Naive B cell (primary cell): ENCODE measurements around the gene TMEM158. TPM values are rescaled to one million over a fixed set of nuclear protein-coding genes. Genes with fewer than 3 reads are reported as not detected.

Source experiments
- ATAC-seq, 2 donors: fragments of 150-1000 bp; cut with Tn5 transposase; 2 replicates each; pipeline ENCODE4 v1.10.0; 2021; ENCODE audit warnings: low read depth in 2 of 2, mild to moderate bottlenecking in 2 of 2, moderate library complexity in 2 of 2
- DNase-seq: peaks from one replicate; pipeline ENCODE4 v3.0.0; 2022
- H3K27ac Mint-ChIP-seq, 6 donors: one replicate each; pipeline ENCODE4 v1.8.0; 2020 to 2022; ENCODE audit warnings: mild to moderate bottlenecking in 6 of 6, mixed read lengths in 6 of 6, moderate library complexity in 5 of 6, inconsistent platforms in 2 of 6
- H3K27me3 Mint-ChIP-seq, 3 donors: one replicate each; pipeline ENCODE4 v1.8.0; 2021 to 2022; ENCODE audit warnings: mixed read lengths in 3 of 3, mild to moderate bottlenecking in 1 of 3
- H3K36me3 Mint-ChIP-seq, 2 donors: one replicate each; pipeline ENCODE4 v1.8.0; 2020 to 2022; ENCODE audit warnings: mixed read lengths in 2 of 2, inconsistent platforms in 1 of 2, mild to moderate bottlenecking in 1 of 2
- H3K4me1 Mint-ChIP-seq, 3 donors: one replicate each; pipeline ENCODE4 v1.8.0; 2020 to 2022; ENCODE audit warnings: mixed read lengths in 3 of 3, inconsistent platforms in 1 of 3, mild to moderate bottlenecking in 1 of 3, moderate library complexity in 1 of 3
- H3K4me3 Mint-ChIP-seq, 8 donors: one replicate each; pipeline ENCODE4 v1.8.0; 2020 to 2022; ENCODE audit warnings: mild to moderate bottlenecking in 8 of 8, mixed read lengths in 8 of 8, moderate library complexity in 8 of 8, inconsistent platforms in 2 of 8
- H3K9me3 Mint-ChIP-seq, 7 donors: one replicate each; pipeline ENCODE4 v1.8.0; 2020 to 2022; ENCODE audit warnings: mixed read lengths in 7 of 7, mild to moderate bottlenecking in 5 of 7, inconsistent platforms in 2 of 7, moderate library complexity in 1 of 7
- polyA plus RNA-seq, 6 donors: library from polyadenylated mRNA; unstranded; fragments of 300-500 nt; fragmentation: Illumina TruSeq; gene quantifications; one replicate each; pipeline ENCODE4 v1.2.3, GENCODE V29; 2021; ENCODE audit warnings: low read depth in 6 of 6

TMEM158 gene
- polyA plus RNA-seq: under 1 TPM in 1 of 6 donors, not detected in 5; 0.17 TPM

GRCh38 chr3:45226206-45226915 lies at the start of gene TMEM158:
TMEM158 (minus strand) TSS chr3:45226287; CDS start chr3:45226027, 260 bp downstream.
- Mint-ChIP-seq H3K4me3 (peak within 1 kb of the TSS; percentile 53 to 90 (median 80)), H3K27me3 (peaks cover 66 to 83% (median 76%) of the 10 kb centered on the region in 3 donors), H3K27ac (peak within 1 kb of the TSS in 1 of 6 donors; percentile 45), H3K9me3 (no peaks in the 10 kb centered on the region), H3K36me3 (no peaks in the 10 kb centered on the region), H3K4me1 (peaks cover 4 to 20% (median 9%) of the 10 kb centered on the region in 3 donors)
- ATAC-seq (peak; percentile 80 to 84), DNase-seq (peak; percentile 38)

GRCh38 chr3:45275006-45275704 lies 49.1 kb upstream of the TMEM158 start:
- Mint-ChIP-seq H3K4me3 (no peak overlapping the region), H3K9me3 (peaks cover 11 to 48% (median 27%) of the 10 kb centered on the region in 7 donors), H3K4me1 (no peaks in the 10 kb centered on the region), H3K27ac (peak overlapping the region in 1 of 6 donors; percentile 49), H3K36me3 (peaks cover 0 to 21% of the 10 kb centered on the region in 2 donors), H3K27me3 (peaks cover 15 to 54% (median 37%) of the 10 kb centered on the region in 3 donors)
- DNase-seq (no peak), ATAC-seq (no peak)

DNA sequence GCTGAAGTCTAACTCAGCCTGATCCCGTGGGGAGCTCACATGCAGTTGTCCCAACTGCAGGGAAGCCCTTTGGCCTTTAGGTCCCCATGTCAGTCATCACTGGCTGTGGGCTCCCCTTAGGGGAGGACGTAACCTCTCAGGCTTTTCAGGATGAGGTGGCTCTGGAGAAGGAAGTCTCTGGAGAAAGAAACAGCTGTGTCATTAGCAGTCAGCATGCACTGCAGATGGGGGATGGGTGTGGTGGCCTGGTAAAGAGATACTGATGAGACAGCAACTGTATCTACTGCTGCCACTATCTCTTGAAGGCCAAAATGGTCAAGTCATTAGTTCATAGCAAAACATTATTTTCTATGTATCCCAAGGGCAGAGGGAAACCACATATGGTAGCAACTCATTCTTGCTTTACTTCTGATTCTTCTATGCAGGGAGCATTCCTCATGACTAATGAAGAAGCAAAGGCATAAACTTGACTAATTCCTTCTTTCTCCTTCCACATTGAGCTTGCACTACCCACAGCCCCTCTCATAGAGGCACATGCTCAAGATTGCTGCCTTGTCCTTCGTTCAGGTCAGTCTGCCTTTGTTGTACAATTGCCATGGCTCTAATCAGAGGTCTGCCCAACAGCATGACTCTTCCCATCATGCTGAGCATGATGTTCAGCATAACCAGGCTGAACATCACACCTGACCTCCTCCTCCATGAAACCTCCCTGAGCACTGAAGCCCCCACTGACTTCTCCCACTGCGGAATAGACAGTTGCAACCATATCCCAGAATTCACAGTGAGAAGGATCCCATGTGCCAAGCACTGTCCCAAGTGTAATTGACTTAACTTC lies 47.8 kb upstream of the TMEM158 start:
- DNase-seq (no peak), ATAC-seq (no peak)
- Mint-ChIP-seq H3K9me3 (peaks cover 6 to 37% (median 22%) of the 10 kb centered on the region in 7 donors), H3K4me3 (no peak overlapping the region), H3K27ac (no peak overlapping the region), H3K4me1 (no peaks in the 10 kb centered on the region), H3K27me3 (peaks cover 20 to 52% (median 44%) of the 10 kb centered on the region in 3 donors), H3K36me3 (peaks cover 0 to 19% of the 10 kb centered on the region in 2 donors)

GRCh38 chr3:45272828-45273470 lies 46.9 kb upstream of the TMEM158 start:
- no peak for ATAC-seq
- no peak for DNase-seq
- H3K4me1 Mint-ChIP-seq: no peaks in the 10 kb centered on the region
- H3K4me3 Mint-ChIP-seq: no peak overlapping the region
- H3K36me3 Mint-ChIP-seq: peaks cover 0 to 12% of the 10 kb centered on the region in 2 donors
- H3K9me3 Mint-ChIP-seq: peaks cover under 1 to 27% (median 17%) of the 10 kb centered on the region in 7 donors
- peaks cover 24 to 44% (median 39%) of the 10 kb centered on the region in 3 donors for H3K27me3 Mint-ChIP-seq
- no peak overlapping the region for H3K27ac Mint-ChIP-seq

- Mint-ChIP-seq H3K27ac (no peak overlapping the region), H3K27me3 (peaks cover 24 to 39% (median 39%) of the 10 kb centered on the region in 3 donors), H3K36me3 (peaks cover 0 to 4% of the 10 kb centered on the region in 2 donors), H3K9me3 (peaks cover 0 to 20% (median 10%) of the 10 kb centered on the region in 7 donors), H3K4me3 (no peak overlapping the region), H3K4me1 (no peaks in the 10 kb centered on the region)
- DNase-seq (no peak), ATAC-seq (no peak)
Measured at GRCh38 chr3:45272032-45272810, 46.1 kb upstream of the TMEM158 start.

DNA sequence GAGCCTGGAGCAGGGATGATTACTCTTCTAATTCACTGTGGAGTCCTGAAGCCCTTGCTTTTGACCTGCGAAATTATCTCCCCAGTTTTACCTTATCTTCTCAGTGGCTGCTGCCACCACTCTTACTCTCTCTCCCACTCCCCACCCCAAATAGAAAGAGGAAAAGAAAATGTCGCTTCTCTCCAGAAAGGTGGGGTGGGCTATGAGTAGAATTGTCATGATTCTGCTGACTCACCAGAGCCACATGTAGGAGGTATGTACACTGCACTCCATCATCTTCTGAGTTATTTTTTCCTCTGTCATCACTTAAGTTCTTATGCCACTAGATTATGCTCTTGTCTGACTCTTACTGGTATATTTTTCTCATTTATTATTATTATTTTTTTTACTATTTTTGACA lies 43.9 kb upstream of the TMEM158 start:
- no peak for DNase-seq

GRCh38 chr3:45267097-45267496 lies 41.0 kb upstream of the TMEM158 start:
- Mint-ChIP-seq H3K27ac (no peak overlapping the region), H3K27me3 (peaks cover 9 to 19% (median 14%) of the 10 kb centered on the region in 3 donors), H3K36me3 (no peaks in the 10 kb centered on the region), H3K9me3 (no peaks in the 10 kb centered on the region), H3K4me3 (no peak overlapping the region), H3K4me1 (no peaks in the 10 kb centered on the region)
- DNase-seq: no peak
- ATAC-seq: no peak

More for the DNA sequence above, 43.9 kb upstream of the TMEM158 start:
- Mint-ChIP-seq H3K36me3 (no peaks in the 10 kb centered on the region), H3K9me3 (no peaks in the 10 kb centered on the region), H3K4me3 (no peak overlapping the region), H3K4me1 (no peaks in the 10 kb centered on the region), H3K27me3 (peaks cover 20 to 37% (median 25%) of the 10 kb centered on the region in 3 donors), H3K27ac (no peak overlapping the region)
- no peak for ATAC-seq

- Mint-ChIP-seq H3K4me1 (no peaks in the 10 kb centered on the region), H3K36me3 (no peaks in the 10 kb centered on the region), H3K9me3 (no peaks in the 10 kb centered on the region), H3K27me3 (peaks cover 16 to 21% (median 20%) of the 10 kb centered on the region in 3 donors), H3K27ac (no peak overlapping the region), H3K4me3 (no peak overlapping the region)
- ATAC-seq (no peak), DNase-seq (no peak)
Measured at GRCh38 chr3:45261333-45262110, 35.4 kb upstream of the TMEM158 start.

DNA sequence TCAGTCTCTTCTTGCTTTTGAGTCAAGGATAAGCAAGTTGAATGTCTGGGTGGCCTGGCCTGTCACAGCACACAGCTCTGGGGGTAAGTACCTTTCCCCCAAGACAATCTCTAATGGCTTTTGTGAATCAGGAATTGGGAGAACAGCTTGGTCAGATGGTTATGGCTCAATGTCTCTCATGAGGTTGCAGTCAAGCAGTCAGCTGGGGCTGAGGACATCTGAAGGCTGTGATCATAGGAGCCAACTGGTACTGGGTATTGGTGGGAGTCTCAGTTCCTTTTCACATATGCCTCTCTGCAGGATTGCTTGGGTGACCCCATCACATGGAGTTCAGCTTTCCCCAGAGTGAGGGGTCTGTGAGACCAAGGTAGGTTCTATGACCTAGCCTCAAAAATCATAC lies 33.0 kb upstream of the TMEM158 start:
- ATAC-seq: no peak
- H3K27ac Mint-ChIP-seq: peak overlapping the region in 1 of 6 donors; percentile 8

DNA sequence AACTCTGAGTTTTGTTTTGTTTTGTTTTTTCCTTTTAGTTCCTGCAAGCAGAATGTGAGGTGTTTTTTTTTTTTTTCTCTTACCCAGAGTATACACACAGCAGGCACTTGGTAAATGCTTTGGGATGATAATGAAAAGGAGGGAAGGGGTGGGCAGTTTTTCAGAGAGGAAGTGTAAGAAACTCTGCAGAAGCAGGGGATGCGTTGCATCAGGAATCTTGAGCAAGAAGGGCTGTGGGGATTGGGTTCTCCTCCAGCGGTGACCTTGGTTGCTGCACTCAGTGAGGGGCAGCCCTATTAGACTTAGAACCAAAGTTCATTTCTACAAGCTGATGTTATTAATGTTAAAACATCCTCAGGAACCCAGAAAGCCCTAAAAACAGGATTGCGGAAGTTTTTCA lies 32.2 kb upstream of the TMEM158 start:
- Mint-ChIP-seq H3K36me3 (no peaks in the 10 kb centered on the region), H3K9me3 (no peaks in the 10 kb centered on the region), H3K27me3 (peaks cover 15 to 21% (median 18%) of the 10 kb centered on the region in 3 donors), H3K4me1 (peaks cover 0 to under 1% (median 0%) of the 10 kb centered on the region in 3 donors), H3K27ac (peak overlapping the region in 1 of 6 donors; percentile 73), H3K4me3 (no peak overlapping the region)
- ATAC-seq (no peak), DNase-seq (no peak)

More for the DNA sequence above, 33.0 kb upstream of the TMEM158 start:
- no peak overlapping the region for H3K4me3 Mint-ChIP-seq
- no peaks in the 10 kb centered on the region for H3K4me1 Mint-ChIP-seq
- H3K9me3 Mint-ChIP-seq: no peaks in the 10 kb centered on the region
- no peak for DNase-seq
- H3K36me3 Mint-ChIP-seq: no peaks in the 10 kb centered on the region
- H3K27me3 Mint-ChIP-seq: peaks cover 15 to 21% (median 18%) of the 10 kb centered on the region in 3 donors

DNA sequence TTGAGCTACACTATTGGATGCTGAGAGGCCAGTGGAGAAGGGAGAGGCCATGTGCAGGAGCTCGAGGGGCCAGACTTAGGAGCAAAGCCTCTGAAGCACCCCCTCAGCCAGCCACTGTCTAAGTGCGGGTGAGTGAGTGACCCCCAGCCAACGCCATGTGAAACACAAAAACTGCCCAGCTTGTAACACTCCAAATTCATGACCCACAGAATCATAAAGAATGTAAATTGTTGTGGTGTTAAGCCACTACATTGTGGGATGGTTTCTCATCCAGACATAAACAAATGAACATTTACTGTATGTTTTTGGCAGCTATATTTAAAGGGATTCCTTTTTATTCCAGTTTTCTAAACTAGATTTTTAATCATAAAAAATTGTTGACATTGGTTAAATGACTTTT lies 27.2 kb upstream of the TMEM158 start:
- ATAC-seq: no peak
- Mint-ChIP-seq H3K36me3 (no peaks in the 10 kb centered on the region), H3K27me3 (peaks cover 5 to 10% (median 7%) of the 10 kb centered on the region in 3 donors), H3K27ac (no peak overlapping the region), H3K4me3 (no peak overlapping the region), H3K4me1 (peaks cover 11% of the 10 kb centered on the region in 3 donors), H3K9me3 (no peaks in the 10 kb centered on the region)
- no peak for DNase-seq
